ENCODE results near the gene SLC35F5. TPM values are rescaled to one million over a fixed set of nuclear protein-coding genes. Genes with fewer than 3 reads are reported as not detected.
A peak's percentile ranks its signal among the peaks of the same experiment; 100 is the strongest.
"Not testable (repeated sequence)": the region's sequence is repeated elsewhere in the genome, so short reads cannot be mapped to it uniquely, and the experiment has no call there.

Gene SLC35F5
- total RNA-seq, 1 donor from 2014 or later = 144 TPM

DNA sequence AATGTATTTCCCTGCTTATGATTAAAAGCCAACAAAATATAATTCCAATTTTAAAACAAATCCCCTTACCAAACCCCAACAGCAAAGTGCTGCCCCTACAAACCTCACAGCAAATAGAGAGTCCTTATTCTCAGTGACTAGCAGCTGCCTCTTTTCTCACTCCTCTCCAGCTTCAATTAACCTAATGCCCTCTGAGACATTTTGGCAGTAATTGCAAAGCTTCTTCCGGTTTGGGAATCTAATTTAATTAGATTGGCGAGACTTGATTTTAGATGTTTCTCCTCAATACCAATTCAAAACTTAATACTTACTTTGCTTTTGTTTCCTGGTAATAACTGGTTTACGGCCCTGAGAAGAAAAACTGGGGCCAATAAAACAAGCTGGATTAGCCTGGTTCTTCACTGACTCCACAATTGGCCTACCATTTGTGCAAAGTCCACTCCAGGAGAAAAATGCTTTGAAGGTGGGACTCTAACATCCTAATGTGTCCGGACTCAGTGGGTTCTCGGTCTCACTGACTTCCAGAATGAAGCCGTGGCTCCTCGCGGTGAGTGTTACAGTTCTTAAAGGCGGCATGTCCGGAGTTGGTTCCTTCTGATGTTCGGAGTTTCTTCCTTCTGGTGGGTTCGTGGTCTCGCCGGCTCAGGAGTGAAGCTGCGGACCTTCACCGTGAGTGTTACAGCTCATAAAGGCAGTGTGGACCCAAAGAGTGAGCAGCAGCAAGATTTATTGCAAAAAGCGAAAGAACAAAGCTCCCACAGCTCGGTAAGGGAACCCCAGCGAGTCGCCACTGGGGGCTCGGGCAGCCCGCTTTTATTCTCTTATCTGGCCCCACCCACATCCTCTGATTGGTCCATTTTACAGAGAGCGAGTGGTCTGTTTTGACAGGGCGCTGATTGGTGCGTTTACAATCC is 52.8 kb downstream of the SLC35F5 start:
- H3K4me1 Mint-ChIP-seq (ENCODE audit: low read depth) = no peaks in the 10 kb centered on the region
- H3K4me3 Mint-ChIP-seq (ENCODE audit: unreplicated experiment) = no peak overlapping the region
- no peaks in the 10 kb centered on the region for H3K27me3 Mint-ChIP-seq (ENCODE audit: low read depth)
- DNase-seq (ENCODE audit: low spot score) = no peak
- no peak overlapping the region for H3K27ac Mint-ChIP-seq (ENCODE audit: unreplicated experiment)
- TF ChIP-seq, protein P1, sequence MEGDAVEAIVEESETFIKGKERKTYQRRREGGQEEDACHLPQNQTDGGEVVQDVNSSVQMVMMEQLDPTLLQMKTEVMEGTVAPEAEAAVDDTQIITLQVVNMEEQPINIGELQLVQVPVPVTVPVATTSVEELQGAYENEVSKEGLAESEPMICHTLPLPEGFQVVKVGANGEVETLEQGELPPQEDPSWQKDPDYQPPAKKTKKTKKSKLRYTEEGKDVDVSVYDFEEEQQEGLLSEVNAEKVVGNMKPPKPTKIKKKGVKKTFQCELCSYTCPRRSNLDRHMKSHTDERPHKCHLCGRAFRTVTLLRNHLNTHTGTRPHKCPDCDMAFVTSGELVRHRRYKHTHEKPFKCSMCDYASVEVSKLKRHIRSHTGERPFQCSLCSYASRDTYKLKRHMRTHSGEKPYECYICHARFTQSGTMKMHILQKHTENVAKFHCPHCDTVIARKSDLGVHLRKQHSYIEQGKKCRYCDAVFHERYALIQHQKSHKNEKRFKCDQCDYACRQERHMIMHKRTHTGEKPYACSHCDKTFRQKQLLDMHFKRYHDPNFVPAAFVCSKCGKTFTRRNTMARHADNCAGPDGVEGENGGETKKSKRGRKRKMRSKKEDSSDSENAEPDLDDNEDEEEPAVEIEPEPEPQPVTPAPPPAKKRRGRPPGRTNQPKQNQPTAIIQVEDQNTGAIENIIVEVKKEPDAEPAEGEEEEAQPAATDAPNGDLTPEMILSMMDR (IDR thresholded peaks at IDR 0.05) = no peak
- H3K36me3 Mint-ChIP-seq (ENCODE audit: low read depth) = peaks cover 7% of the 10 kb centered on the region
- peaks cover 3% of the 10 kb centered on the region for H3K9me3 Mint-ChIP-seq (ENCODE audit: low read depth)

DNA sequence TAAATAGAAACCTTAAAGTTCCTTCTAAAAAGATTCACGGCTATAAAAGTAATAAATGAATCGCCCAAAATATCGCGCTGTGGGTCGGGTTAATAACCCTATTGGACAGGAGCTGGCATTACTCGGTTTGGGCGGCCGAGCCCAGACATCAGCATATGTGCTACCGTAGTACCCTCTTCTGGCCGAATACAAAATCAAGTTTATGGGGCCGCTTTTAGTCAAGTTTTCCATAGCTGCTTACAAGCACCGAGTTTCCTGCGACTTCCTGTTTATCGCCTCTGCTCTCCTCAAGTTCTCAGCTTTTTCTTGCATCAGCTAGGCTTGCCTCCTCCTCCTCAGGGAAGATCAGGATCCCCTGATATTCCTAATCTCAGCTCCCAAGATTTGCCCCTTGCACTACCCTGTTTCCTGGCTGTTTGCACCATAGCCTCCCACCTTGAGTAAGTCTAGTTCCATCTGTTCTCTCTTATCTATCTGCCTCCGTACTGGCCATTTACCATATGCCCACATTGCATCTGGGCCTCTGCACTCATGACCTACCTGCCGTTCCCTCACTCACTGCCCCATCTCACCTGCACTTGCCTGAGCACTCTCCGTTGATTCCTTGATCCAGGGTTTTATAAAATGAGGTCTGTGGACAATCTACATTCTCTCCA is 56.1 kb downstream of the SLC35F5 start:
- DNase-seq (ENCODE audit: low spot score) = no peak
- peaks cover 9% of the 10 kb centered on the region for H3K36me3 Mint-ChIP-seq (ENCODE audit: low read depth)
- no peak overlapping the region for H3K4me3 Mint-ChIP-seq (ENCODE audit: unreplicated experiment)
- no peaks in the 10 kb centered on the region for H3K4me1 Mint-ChIP-seq (ENCODE audit: low read depth)
- H3K27me3 Mint-ChIP-seq (ENCODE audit: low read depth) = no peaks in the 10 kb centered on the region
- TF ChIP-seq, protein P1 (IDR thresholded peaks at IDR 0.05) = peak; percentile 29
- no peak overlapping the region for H3K27ac Mint-ChIP-seq (ENCODE audit: unreplicated experiment)
- peaks cover 8% of the 10 kb centered on the region for H3K9me3 Mint-ChIP-seq (ENCODE audit: low read depth)

DNA sequence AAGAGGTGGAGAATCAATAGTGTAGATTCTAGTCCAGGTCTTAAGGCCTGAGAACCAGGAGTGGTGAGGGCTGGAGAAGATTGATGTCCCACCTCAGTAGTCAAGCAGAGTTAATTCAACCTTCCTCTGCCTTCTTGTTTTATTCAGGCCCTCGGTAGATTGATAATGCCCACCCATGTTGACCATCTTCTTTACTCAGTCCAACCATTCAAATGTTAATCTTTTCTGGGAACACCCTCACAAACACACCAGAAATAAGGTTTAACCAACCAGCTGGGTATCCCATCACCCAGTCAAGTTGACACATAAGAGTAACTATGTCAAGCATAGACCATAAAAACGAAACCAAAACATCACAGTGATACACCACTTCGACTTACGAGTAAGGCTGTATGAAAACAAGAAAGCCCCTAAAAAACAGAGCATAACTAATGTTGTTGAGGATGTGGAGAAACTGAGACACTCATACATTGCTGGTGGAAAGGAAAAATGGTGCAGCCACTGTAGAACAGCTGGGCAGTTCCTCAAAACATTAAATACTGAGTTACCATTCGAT is 57.5 kb downstream of the SLC35F5 start:
- Mint-ChIP-seq H3K27me3 (ENCODE audit: low read depth) (no peaks in the 10 kb centered on the region), H3K36me3 (ENCODE audit: low read depth) (peaks cover 6% of the 10 kb centered on the region), H3K9me3 (ENCODE audit: low read depth) (peaks cover 8% of the 10 kb centered on the region), H3K4me3 (ENCODE audit: unreplicated experiment) (no peak overlapping the region), H3K27ac (ENCODE audit: unreplicated experiment) (no peak overlapping the region), H3K4me1 (ENCODE audit: low read depth) (no peaks in the 10 kb centered on the region)
- TF ChIP-seq, protein P1 (IDR thresholded peaks at IDR 0.05) = no peak
- no peak for DNase-seq (ENCODE audit: low spot score)

DNA sequence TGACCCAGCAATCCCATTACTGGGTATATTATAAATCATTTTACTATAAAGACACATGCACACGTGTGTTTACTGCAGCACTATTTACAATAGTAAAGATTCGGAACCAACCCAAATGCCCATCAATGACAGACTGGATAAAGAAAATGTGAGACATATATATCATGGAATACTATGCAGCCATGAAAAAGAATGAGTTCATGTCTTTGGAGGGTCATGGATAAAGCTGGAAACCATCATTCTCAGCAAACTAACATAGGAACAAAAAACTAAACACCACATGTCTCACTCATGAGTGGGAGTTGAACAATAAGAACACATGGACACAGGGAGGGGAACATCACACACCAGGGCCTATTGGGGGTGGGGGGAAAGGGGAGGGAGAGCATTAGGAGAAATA is 58.2 kb downstream of the SLC35F5 start:
- not testable (repeated sequence) for H3K9me3 Mint-ChIP-seq (ENCODE audit: low read depth); H3K27me3 Mint-ChIP-seq (ENCODE audit: low read depth); H3K36me3 Mint-ChIP-seq (ENCODE audit: low read depth); H3K4me3 Mint-ChIP-seq (ENCODE audit: unreplicated experiment); H3K27ac Mint-ChIP-seq (ENCODE audit: unreplicated experiment); DNase-seq (ENCODE audit: low spot score); H3K4me1 Mint-ChIP-seq (ENCODE audit: low read depth)

DNA sequence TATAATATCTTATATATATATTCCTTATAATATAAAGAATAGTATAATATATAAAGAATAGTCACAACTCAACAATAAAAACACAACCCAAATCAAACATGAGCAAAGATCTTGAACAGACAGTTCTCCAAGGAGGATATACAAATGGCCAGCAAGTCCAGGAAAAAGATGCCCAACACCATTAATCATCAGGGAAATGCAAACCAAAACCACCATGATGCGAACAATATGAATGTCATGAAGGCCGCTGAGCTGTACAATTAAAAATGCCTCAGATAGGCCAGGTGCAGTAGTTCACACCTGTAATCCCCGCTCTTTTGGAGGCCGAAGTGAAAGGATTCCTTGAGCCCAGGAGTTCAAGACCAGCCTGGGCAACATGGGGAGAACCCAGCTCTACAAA is 58.9 kb downstream of the SLC35F5 start:
- H3K9me3 Mint-ChIP-seq (ENCODE audit: low read depth) = peaks cover 8% of the 10 kb centered on the region
- no peak for DNase-seq (ENCODE audit: low spot score)
- H3K27ac Mint-ChIP-seq (ENCODE audit: unreplicated experiment) = no peak overlapping the region
- TF ChIP-seq, protein P1 (IDR thresholded peaks at IDR 0.05) = no peak
- peaks cover 3% of the 10 kb centered on the region for H3K36me3 Mint-ChIP-seq (ENCODE audit: low read depth)
- peaks cover 5% of the 10 kb centered on the region for H3K27me3 Mint-ChIP-seq (ENCODE audit: low read depth)
- no peak overlapping the region for H3K4me3 Mint-ChIP-seq (ENCODE audit: unreplicated experiment)
- no peaks in the 10 kb centered on the region for H3K4me1 Mint-ChIP-seq (ENCODE audit: low read depth)
